Stimulated activated CD4-positive, alpha-beta T cell treated with anti-CD3 and anti-CD28 coated beads, Interleukin-2, amount 100 ng/mL, for 48 hours (primary cell): Measurements from ENCODE around the gene IQSEC2.

ENCODE experiments used
- DNase-seq, 2 donors: peaks; one replicate each; pipeline ENCODE4 v3.0.0-alpha.2; 2020

IQSEC2 gene

DNA sequence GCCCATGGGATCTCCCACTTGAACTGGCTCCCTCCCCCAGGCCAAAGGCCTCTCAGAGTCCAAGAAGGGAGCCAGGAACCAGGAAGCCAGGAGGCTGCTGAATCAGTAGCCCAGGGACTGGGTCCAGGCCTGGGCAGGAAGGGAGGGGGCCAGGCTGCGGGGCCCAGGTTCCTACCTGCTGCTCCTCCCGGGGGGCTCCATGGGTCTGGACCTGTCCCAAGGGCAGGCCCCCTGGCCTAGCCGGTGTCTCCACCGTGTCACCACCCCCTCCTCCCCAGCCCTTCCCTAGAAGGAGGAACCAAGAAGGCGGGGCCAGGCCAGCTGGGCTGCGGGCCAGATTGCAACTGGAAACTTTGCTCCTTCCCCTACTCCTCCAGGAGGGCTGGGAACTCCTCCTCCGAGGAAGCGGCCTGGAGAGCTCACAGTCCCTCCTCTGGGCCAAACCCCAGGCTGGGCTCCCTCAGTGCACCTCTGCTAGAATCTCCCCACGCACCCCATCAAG, at the start of gene IQSEC2:
Gene IQSEC2, minus strand, starts transcription at position 264 of the 502 bp plus-strand sequence.
- DNase-seq: no peak

DNA sequence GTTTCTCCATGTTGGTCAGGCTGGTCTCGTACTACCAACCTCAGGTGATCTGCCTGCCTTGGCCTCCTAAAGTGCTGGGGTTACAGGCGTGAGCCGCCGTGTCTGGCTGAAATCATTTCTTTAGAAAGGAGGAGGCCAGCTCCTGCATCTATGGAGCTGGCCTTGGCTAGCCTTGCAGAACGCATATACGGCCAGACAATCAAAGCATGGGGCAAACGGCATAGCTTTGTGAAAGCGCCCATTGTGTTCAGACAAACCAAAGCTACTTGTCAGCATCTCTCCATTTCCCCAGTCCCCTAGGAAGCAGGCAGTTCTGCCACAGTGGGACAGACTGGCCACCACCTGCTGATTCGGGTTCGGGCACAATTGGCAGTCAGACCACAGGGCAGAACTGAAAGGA, 48.9 kb upstream of the IQSEC2 start:
- DNase-seq: no peak

DNA sequence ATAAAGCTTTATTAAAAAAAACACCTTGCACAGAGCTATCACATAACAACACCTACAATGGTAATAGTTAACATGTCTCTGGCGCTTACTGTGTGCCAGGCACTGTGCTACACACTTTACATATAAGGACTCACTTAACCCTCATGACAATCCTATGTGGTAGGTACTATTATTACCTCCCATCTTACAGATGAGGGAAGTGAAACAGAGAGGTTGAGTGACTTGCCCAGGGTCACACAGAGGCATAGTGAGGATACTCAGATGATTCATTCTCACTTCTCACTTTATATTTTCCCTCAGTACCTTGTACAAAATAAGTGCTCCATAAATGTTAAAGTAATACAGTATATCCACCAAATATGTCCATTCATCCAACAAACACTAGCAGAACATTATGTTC, 43.4 kb upstream of the IQSEC2 start:
- no peak for DNase-seq

DNA sequence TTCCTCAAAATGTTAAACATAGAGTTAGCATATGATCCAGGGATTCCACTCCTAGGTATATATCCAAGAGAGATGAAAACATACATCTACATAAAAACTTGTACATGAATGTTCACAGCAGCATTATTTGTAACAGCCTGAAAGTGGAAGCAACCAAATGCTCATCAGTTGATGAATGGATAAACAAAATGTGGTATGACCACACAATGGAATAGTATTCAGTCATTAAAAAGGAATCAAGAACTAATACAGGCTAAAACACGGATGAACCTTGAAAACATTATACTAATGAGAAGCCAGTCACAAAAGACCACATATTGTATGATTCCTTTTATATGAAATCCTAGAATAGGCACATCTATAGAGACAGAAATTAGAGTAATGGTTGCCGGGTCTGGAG, 42.7 kb upstream of the IQSEC2 start:
- no peak for DNase-seq

DNA sequence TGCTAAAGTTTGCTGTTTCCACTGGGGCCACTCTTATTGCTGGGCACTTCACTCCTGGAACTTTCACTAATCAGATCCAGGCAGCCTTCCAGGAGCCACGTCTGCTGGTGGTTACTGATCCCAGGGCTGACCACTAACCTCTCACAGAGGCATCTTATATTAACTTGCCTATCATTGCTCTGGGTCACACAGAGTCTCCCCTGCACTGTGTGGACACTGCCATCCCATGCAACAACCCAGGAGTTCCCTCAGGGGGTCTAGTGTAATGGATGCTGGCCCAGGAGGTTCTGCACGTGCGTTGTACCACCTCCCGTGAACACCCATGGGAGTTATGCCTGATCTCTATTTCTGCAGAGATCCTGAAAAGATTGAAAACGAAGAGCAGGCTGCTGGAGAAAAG, 41.8 kb upstream of the IQSEC2 start:
- DNase-seq: no peak

DNA sequence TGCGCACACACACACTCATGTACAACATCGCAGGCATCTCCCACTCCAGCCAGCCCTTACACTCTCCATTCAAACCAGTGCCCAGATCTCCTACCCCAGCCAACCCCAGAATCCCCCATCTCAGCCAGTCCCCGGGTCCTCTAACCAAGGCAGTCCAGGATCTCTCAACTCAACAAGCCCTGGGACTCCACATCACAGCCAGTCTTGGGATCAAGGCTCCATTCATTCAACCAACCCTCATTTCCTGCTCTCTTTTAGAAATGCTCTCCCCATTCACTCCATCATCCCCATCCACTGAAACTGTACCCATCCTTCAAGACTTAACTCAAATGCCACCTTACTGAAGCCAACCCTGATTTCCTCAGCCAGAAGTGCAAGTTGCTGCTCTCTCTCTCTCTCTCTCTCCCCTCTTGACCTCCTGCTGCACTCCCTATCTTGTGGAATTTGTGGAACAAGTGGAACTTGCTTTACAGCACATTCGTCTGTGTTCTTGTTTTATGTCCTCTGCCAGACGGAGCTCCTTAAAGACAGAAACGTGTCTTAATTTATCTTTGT, 40.6 kb upstream of the IQSEC2 start:
- DNase-seq: no peak

DNA sequence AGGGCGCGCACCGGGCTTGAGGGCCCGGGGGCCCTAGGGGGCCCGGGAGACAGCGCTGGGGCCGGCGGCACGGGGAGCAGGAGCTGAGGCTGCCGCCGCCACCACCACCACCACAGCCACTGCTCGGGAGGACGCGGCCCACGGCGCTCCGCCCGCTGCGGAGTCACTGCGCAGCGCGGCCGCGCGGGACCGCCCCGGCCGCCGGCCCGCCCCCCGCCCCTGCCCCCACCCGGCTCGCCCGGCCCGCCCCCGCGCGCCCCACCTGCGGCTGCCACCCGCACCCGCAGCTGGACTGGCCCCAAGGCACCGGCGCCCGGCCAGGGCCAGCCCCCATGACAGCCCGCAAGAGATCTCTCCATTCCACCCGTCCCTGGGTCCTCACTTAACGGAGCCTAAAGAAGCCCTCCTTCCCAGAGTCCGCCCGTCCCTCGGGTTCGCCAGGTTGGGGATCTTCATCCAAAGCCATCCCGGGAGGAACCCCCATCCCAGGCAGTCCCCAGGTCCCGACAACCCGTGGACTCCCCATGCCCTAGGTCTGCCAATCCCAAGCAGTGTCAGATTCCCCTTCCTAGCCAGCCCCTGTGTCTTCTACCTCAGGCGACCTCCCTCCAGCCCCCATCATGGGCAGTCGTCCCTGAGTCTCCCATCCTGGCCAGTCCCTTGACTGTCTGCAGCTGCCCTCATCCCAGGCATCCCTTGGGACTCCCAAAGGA, 40.0 kb upstream of the IQSEC2 start:
- DNase-seq: no peak

DNA sequence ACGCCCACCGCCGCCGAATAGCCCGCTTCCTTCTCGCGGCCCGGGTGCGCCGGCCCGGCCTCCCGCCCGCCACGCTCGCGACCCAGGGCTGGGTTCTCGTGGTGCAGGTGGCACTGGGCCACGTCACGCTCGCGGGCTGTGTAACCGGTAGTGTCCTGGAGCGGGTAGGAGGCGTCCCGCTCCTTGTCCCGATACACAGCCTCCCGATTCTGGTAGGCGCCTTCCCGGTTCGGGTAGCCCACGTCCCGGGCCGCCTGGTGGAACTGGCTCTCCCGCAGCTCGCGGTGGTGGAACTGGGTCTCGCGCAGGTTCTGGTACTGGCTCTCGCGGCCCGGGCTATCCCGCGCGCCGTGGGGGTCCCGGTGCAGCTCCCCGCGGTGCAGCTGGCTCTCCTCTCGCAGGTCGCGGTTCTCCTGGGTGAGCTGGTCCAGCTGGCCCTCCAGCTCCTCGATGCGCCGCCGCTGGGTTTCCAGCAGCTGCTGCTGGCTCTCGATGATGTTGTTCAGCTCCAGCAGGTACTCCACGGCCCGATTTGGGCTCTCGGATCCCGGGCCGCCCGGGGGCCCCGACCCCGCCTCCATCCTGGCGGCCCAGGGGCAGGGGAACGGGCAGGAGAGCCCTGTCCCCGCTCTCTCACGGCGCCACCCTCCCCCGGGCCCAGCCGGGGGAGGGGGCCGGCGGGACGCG, 39.3 kb upstream of the IQSEC2 start:
- DNase-seq: no peak

DNA sequence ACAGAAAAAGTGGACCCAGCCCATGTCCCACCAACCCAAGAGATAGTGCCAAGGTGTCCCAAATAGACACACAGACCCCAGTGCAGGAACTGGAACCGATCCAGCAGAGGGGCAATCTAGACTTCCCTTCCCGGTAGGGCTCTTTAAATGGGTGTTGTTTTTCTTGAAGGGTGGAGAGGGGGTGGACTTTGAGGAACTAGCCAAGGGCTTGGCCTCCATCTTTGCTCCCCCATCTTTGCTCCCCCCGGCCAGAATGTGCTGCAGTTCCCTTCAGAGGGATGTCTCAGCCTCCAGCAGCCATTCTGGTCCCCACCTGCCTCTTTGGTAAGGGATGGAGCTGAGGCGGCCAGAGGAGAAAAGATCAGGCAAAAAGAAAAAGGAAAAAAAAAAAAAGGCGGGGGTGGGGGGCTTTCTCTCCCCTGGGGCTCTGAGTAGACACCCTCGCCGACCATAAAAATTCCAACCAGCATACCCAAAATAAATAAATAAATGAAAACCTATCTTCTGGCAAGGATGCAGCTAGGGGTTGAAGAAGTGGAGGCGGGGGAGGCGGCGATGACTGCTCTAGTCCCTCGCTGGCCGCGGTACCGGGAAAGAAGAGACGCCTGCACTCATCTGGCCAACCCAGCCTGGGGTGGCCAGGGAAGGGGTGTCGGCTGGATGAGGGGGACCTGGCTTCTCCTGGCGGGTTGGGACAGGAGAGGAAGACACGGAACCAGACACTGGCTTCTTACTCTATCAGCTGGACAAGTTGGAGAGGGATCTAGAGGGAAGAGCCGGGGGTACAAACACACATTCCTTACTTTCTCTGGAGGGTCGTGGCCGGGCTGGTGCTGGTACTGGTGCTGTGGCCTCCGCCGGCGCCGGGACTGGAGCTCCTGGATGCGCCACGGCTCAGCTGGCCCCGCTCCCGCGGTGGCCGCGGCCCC, 38.5 kb upstream of the IQSEC2 start:
- no peak for DNase-seq

DNA sequence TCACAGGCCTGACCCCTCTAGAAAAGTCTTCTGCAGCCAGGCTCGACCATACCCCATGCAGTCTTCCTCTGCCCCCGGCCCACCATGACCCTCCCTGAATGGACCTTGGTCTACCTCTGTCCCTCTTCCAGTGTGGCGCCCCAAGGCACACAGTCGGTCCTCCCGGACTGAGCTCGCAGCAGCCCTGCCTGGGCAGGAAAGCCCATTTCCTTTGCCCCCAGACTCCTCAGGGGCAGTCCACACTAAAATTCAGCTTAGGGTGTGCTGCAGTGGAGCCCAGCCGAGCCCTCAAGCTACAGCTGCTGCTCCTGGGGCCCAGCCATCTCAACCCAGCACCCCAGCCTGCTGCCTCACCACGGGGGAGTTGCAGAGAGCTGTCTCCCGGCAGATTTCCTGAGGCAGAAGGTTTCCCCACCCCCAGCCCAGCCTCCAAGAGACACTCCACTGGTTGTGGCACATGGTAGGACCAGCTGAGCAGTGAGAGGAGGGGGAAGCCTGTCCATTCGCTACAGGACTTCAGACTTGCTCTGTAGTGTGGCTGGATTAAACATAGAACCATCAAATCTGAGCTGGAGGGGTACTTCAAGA, 37.5 kb upstream of the IQSEC2 start:
- no peak for DNase-seq

DNA sequence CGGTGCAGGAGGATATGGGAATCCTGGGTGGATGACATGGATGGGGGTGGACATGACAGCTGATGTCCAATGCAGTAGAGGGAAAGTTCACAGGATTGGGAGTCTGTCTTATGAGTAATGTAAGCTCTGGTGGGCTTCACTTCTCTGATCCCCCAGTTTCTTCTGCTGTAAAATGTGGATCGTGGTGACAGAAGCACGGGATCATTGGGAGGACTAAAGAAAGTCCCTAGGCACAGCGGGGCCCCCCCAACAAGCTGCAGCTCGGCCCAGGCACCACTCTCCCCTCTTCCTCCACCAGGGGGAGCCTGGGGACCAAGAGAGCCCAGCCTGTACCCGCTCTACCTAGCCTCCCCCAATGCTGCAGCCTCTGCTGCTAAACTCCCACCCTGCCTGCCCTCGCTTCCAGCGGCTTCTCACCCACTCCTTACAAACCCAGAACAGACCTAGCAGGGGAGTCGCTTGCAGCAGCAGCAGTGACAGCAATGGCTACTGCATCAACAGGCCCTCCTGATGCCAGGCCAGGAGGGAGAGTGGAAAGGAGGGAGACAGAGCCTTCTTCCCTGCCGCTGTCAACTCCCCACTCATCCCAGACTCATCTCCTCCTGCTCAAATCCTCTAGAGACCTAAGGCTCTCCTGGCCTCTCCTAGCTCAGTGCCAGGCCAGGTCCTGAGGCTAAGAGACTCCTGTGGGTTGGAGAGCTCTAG, 36.1 kb upstream of the IQSEC2 start:
- peak; percentile 60 to 75 for DNase-seq

DNA sequence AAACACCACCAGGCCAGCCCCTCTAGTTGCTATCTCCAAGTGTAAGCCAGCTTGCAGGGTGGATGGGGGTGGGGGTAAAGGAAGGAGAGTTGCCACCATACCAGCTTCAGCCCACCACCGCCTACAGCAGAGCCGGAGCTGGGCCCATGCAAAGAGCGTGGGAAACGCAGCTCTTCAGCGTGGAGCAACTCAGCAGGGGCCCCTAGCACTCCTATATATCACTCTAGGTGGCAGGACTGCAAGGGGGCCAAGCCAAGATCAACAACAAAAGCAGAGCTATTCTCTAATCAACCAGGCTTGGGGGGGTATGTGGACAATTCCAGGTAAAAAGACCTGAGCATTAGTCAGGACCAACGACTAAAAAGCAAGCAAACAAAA, 35.5 kb upstream of the IQSEC2 start:
- no peak for DNase-seq

DNA sequence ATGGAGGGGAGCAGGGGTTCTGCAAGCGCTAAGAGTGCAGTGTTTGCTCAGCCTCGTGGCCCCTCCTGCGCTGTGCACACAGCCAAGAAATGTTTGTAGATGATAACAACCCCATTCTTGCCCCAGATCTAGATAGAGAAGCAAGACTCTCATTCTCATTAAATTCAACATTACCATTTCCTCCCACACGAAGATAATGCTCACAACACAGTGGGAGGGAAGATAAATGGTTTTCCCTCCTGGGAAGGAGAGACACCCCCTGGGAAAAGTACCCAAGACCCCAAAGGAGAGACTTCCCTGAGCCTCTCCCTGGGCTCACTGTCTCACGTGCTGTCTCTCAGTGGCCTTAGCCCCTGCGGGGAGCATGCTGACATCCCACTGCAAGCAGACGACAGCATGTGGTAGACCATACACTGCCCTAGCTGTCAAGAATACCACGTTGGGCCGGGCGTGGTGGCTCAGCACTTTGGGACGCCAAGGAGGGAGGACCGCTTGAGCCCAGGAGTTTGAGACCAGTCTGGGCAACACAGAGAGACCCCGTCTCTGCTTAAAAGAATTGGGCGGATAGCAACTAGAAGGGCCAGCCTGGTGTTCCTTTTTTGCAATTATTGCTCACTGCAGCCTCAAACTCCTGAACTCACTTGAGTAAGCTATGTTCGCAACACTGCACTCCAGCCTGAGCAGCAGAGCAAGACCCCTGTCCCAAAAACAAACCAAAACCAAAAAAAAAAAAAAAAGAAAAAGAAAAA, 34.9 kb upstream of the IQSEC2 start:
- no peak for DNase-seq

DNA sequence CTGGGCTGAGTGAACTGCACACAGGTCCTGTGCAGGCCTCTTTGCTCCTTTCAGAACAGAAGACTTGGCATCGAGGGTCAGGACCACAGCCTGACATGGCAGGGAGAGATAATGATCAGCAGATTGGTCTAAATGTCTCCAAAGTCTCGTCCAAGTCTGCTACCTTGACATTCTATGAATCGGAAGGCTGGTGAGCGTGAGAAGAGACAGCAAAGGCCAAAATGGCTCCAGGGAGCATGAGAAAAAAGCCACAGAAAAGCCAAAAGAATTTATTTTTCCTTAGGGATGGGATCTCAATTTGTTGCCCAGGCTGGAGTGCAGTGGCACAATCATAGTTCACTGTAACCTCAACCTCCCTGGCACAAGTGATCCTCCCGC, 32.3 kb upstream of the IQSEC2 start:
- no peak for DNase-seq

DNA sequence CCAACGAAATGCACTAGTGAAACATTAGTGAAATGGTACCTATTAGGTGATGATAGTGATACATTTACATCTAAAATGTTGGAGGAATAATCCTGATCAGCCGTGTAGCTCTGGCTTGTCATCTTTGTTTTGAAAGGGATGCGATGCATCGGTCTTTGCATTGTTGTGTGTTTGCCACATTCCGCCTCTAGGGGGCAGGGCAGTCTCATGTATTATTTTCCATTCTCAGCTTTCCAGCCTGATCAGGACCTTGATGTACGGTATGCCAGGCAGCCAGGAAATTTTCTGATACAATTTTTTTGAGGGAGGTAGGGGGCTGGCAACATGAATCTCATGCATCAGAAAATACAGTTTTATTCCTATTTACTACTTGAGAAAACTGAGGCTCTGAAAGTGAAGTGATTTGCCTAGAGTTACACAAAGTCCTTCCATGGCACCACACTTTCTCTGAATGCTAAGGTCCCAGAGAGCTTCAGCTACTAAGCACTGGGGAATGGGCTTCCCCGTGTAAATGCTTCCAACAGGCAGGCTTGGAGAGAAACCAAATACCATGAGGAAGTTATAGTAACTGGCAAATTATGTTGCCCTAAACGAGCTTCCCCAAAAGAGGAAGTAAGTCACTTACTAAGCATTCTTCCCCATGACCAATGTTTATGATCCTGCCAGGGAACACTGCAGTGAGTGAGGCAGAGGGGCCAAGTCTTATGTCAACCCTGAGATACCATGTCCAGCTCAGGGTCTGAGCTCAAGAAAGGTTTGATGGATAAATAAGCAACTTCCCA, 31.8 kb upstream of the IQSEC2 start:
- peak; percentile 45 to 67 for DNase-seq

DNA sequence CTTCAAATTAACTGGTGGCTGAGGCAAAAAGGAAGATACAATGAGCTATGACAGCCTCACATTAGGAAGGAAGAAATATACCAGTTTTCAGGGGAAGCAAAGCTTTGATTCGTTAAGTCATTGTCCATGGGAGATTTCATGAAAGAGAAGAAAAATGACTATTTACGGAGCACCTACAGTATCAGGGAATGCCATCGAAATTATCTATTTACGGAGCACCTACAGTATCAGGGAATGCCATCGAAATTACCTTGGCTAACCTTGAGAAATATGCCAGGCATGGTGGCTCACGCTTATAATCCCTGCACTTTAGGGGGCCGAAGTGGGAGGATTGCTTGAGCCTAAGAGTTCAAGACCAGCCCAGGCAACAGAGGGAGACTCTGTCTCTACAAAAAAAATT, 28.5 kb upstream of the IQSEC2 start:
- DNase-seq: no peak

DNA sequence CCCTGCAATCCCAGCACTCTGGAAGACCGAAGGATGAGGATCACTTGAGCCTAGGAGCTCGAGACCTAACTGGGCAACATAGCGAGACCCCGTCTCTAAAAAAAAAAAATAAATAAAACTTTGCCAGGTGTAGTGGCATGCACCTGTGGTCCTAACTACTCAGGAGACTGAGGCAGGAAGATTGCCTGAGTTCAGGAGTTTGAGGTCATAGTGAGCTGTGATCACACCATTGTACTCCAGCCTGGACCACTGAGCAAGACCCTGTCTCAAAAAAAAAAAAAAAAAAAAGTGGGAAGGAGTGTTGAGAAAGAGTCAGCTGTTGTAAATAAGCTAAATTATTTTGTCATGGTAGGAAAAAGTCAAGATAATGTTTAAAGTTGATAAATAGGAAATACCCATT, 27.5 kb upstream of the IQSEC2 start:
- no peak for DNase-seq

DNA sequence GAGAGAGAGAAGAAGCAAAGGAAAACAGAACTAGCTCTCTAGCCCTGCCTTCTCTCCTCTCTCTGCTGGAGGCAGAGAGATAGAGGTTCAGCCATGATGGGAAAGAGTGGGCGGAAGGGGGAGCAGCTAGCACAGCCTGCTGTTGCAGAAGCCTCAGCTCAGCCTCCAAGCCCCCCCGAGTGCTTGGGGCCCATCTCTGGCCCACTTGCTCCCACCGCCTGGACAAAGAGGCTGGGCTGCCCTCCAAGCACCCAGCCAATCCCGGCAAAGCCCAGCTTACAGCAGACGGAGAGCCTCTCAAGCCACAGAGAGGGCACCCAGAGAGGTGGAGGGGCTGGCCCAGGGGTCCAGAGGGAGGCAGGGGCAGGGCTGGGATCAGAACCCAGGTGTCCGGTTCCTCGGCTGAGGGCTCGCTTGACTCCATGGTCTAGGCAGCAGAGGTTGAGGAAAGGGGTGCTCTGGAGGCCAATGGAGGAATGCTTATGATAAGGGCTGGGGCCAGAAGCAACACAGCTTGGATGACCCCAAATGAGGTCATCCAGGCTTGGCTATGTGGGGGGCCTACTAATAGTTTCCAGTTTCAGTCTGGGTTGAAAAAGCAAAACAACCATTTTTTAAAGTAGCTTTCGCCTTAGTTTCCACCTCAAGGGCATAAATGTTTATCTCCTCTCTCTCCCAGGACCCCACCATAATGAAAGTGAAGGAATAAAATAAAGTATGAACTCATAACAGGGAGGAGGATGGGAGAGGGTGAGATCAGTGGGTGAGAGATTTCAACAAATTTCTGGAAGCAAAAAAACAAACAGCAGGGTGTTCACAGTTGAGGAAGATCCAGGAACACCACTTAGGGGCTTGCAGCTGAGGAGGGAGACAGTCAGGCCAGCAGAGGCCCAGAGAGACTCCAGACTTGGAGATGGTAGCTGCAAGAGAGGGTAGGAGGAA, 24.9 kb upstream of the IQSEC2 start:
- DNase-seq: no peak

DNA sequence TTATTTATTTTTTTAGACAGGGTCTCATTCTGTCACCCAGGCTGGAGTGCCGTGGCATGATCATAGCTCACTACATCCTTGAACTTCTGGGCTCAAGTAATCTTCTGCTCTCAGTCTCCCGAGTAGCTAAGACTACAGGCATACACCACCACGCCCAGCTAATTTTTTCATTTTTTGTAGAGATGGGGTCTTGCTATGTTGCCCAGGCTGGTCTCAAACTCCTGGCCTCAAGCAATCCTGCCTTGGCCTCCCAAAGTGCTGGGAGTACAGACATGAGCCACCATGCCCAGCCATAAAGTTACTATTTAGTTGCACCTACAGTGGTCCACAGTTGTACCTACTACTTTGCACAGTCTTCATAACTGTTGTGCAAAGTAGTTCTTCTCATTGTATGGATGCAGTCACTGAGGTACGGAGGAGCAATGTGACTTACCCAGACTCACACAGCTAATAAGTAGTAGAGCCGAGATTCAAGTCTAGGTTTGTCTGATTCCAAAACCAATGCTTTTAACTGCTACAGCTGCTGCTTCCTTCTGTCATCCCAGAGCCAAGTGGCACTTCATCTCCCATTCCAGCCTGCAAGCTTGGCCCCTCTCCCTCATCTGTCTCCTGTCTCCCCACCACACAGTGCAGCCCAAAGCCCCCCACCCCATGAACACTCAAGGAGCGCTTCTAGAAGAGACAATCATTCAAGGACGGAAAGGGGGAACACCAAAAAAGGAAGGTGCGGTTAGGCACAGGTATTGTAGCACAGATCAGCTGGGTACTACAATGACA, 24.0 kb upstream of the IQSEC2 start:
- DNase-seq: no peak
